ENCODE results near the gene HOXC6.
"Not testable (repeated sequence)": the region's sequence is repeated elsewhere in the genome, so short reads cannot be mapped to it uniquely, and the experiment has no call there.

The HOXC6 gene

DNA sequence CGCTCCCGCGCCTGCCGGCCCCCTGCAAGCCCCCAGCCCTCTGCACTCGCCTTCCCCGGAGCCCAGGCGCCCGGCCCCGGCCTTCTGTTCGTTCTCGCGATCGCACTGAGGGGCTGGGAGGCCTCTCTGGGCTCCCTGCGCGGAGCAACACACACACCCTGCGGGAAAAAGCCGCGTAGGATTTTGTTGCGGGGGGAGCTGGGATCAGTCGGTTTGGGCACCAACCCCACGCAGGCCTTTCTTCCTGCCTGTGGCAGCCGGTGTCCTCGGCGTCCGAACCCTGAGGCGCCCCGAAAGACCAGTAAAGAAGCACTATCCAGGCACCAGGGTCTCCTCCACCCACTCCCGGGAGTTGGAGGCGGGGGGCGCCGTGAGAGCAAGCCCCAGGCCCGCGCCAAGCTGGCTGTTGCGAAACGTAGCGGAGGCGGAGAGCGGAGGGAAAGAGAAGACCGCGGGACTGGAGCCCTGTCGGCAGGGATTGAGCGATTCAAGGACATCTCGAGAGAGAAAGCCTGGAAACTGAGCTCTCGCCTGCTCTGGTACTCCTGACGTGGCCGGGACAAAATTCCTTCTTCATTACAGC, 2.7 kb downstream of the HOXC6 start:
- DNase-seq (ENCODE audit: low spot score), result no peak

DNA sequence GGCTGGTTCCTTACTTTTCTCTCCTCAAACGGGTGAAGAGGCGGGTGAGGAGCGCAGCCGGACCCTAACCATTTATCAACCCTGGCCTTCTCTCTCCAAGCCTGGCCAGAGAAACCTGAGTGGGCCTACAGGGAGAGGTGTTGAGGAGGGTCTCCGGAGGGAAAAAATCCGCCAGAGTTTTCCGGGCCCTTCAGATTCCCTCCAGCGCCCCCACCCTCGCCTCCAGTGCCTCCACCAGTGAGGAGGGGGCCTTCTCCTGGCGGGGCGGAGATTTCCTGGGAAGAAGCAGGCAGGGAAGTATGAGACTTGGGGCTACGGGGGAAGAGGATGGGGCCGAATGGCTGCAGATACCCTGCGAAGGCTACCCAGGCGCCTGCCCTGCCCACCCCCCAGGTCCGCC, 3.2 kb downstream of the HOXC6 start:
- DNase-seq (ENCODE audit: low spot score), result no peak

DNA sequence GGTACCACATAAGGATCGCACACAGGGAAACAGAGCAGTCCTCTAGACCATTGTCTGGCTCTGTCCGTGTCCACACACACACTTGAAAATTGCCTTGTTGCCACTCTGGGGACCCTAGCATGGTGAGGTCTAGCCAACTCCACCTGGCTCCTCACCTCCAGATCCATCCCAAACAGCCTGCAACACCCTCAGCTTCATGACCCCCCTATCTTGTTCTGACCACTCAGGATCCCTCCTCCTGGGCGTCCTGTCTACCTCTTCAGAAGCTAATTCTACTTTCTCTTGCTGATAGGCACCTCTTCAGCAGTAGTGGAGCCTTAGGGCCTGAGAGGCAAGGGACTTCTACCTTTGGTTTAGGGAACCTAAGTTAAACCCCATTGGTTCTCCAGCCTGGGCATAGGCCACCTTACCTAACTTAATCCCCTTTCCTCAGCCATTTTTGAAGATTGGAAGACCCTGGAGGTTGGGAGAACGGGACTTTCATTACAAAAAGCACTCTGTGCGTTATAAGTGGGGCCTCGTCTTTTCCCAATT, 3.9 kb downstream of the HOXC6 start:
- no peak for DNase-seq (ENCODE audit: low spot score)

DNA sequence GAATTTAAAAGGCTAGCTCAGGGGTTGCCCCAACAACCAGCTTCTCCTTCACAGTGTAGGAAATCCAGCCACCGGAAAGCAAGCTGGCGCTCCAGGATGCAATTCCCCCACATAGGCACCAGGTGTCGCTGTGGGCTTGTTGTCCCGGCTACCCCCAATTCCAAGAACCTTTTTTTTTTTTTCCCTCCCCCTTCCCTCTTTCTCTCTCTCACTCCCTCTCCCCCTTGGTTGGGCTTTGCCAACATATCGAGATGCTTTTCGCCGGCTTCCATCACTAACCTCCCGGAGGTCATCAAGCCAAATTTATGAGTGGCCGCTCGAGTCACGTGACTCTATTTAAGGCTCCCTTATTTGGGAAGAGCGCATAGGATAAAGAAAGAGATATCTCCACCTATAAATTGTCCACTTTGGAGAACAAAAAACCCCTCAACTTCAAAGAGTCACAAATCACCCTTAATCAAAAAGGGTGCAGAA, 4.4 kb downstream of the HOXC6 start, which contains the start of gene HOXC5:
Gene HOXC5 (plus strand): TSS at position 424 of the 474 bp plus-strand sequence. CDS start 73 bp downstream, outside the sequence.
- no peak for DNase-seq (ENCODE audit: low spot score)

DNA sequence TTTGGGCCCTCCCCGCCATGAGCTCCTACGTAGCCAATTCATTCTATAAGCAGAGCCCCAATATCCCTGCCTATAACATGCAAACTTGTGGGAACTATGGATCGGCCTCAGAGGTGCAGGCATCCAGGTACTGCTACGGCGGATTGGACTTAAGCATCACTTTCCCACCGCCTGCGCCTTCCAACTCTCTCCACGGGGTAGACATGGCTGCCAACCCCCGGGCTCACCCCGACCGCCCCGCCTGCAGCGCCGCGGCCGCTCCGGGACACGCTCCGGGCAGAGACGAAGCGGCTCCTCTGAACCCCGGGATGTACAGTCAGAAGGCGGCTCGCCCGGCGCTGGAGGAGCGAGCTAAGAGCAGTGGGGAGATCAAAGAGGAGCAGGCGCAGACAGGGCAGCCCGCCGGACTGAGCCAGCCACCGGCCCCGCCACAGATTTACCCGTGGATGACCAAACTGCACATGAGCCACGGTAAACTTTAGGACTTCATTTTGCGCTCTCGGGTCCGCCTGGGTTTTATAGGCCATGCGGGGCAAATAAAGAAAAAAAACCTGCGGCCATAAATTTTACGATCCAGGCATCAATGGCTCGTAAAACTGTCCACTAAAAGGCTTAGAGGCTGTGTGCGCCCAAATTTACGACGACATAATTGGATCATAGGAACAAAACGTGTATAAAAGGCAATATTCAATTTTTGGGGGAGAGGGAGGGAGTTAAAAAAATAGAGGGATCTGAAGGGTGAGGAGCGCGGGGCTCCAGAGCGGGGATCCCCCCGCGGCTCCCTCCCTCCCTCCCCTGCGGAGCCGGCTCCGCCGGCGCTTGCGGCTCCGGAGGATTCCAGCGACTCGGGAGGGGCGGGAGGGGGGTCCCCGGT, 5.1 kb downstream of the HOXC6 start:
- no peak for DNase-seq (ENCODE audit: low spot score)

DNA sequence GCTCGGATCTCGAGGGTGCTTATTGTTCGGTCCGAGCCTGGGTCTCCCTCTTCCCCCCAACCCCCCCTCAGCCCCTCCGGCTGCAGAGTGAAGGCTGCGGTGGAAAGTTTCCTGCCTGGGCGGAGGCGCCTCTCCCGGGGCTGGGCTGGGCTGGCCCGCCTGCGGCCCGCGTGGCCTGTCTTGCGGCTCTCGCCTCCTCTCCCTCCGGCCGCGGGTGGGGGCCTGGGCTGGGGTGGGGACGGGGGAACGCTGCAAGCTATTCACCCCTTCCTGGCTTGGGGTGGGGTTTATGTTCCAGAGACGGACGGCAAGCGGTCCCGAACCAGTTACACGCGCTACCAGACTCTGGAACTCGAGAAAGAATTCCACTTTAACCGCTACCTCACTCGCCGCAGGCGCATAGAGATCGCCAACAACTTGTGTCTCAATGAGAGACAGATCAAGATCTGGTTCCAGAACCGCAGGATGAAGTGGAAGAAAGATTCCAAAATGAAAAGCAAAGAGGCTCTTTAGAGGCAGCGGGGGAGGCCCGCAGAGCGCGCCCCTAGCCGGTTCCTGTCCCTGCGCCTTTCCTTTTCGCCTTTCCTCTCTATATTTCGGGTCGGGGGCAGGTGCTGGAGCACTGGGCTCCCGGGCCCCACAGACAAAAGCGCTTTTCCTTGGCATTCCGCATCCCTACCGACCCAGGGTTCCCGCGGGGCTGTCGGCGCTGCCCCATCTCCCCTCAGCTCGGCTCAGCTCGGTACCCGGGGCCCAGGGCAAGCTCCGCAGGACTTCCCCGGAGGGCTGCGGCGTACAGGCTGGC, 5.9 kb downstream of the HOXC6 start:
- DNase-seq (ENCODE audit: low spot score), result no peak

DNA sequence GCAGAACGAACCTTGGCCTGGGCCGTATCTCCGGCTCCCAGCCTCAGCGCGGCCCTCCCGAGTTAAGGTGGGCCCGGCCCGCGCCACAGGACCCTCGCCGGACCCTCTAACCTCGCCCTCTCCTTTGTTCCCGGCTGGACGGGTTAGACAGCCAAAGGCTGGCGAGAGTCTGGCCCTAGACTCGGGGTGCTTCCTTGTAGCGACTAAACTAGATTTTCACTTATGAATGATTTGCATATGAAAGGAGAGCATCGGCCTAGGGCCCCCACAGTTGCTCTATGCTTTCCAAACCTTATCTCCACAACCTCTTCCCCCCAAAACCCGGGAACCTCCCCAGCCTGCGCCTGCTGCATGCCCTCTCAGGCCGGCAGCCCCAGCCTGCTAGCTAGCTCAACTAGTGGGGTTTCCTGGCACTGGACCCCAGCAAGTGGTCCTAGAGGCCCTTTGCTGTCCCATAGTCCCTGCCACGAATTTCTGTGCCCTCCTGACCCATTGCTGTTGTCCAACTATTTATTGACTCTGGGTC, 6.6 kb downstream of the HOXC6 start:
- DNase-seq (ENCODE audit: low spot score), result no peak

DNA sequence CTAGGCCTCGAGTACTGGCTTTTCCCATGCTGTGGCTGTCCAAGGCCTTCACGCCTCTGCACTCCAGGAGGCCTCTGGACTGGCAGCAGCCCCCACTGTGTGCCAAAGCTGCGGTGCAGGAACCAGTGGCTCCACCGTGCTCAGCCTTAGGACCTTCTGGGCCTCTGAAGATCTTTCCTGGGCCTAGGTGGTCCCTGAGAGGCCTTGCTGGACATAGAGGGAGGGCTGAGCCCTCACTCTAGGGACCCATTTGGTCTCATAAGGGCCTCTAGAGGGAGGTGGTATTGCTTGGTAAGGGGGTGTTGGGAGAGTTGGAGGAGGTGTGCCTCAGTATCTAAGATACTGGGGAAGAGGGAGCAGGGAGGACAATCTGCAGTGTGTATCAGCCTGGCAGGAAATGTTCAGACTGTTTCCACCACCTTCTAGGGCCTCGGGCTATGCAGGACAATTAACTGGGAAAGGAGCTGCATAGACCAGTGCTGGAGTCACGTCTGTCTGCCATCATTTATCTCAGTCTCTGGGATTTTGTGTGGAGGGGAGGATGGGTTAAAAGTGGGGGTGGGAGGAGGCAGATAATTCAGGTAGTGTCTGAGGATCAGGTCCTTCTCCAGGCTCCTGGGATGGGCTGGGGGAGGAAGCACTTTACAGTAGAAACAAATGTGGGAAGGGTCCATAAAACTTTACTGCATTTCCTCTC, 7.5 kb downstream of the HOXC6 start:
- DNase-seq (ENCODE audit: low spot score), result no peak

DNA sequence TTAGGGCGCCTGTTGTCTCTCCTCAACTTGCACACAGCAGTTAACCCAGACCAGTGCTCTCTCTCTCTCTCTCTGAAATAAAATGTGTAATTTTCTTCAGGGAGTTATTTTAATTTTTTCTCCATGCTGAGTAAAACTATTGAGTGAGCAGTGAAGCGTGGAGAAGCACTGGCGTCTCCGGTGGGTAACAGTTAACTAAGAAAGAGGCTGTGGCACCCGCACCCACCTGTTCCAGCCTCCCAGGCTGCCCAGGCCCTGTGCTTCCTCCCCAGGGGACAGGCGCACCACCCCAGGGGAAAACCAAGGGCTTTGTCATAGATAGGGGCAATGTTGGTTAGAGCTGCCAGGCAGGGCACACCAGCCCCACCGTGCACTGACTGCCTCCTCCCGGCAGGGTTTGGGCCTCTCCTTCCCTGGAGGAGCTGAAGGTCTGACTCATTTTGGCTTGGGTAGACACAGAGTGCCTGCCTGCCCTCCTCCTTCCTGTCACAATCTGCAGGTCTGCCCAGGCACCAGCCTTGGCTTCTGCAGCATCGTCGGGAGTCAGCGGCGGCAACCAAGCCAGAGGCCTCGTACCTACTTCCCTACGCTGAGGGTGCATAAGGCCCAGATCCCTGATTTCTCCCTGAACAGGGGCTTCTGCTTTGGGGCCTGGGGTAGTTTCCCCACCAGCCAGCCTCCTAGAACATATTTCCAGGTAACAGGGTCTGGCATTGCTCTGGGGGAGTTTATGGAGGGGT, 8.6 kb downstream of the HOXC6 start:
- no peak for DNase-seq (ENCODE audit: low spot score)

DNA sequence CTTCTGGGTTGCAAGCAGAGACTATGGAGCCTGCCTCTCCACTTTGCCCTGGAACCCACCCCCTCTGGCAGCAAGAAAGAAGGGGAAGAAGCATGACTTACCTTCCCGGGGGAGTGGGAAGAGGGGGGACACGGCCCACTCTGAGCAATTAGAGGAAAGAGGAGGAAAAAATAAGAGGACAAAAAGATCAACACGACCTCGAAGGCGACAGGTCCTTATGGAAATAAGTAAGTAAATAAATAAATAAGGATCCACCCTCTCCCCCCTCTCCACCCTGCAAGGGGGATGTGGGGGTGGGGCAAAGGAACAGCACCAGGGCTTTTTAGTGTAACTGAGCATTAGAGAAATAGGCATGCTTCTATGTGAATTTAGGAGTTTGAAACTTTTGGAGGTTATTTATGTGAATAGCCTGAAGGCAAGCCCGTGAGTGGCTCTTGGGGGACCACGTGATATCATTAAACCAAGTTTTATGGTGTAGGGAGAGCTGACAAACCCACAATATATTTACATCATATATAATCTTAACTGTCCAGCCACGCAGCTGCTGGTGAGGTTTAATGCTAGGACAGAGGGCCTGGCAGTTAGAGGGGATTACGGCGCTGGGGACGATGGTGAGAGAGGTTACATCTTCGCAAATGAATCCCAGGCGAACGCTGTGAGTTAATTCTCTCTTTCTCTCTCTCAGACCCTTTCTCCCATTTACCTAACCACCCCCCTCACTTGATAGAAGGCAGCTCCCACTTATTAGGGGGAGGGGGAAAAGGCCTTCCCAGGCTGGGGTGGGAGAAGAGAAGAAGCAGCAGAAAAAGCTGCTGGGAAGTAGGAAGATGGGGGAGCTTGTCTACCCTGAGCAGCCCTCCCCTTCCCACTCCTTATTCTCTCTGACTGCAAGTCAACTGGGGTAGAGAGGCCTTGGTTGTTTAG, 9.4 kb downstream of the HOXC6 start:
- DNase-seq (ENCODE audit: low spot score), result no peak

DNA sequence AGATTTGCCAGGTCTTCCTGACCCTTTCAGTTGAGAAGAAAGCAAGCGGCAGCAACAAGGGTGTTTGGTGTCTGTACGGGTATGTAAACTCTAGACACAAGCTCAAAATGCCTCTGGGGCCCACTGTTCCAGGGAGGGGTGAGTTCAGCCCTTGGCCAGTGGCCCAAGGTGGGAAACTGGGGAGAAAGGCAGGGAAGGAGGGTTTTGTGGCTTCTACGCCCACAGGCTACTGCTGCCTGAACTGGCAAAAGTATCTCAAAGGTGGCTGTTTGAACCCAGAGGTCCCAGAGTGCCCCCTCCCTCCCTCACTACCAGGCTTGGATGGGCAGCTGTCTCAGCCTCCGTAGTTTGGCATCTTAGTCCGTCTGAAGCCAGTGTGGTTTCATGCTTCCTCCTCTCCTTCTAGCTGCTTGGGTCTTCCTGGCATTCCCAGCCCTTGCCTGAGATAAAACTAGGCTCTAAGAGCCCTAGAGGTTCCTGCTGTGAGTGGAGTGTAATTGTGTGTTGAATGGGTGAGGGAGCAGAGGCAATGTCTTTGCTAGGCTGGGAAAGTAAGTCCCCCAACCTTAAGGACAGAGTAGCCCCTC, 10.1 kb downstream of the HOXC6 start:
- DNase-seq (ENCODE audit: low spot score), result no peak

DNA sequence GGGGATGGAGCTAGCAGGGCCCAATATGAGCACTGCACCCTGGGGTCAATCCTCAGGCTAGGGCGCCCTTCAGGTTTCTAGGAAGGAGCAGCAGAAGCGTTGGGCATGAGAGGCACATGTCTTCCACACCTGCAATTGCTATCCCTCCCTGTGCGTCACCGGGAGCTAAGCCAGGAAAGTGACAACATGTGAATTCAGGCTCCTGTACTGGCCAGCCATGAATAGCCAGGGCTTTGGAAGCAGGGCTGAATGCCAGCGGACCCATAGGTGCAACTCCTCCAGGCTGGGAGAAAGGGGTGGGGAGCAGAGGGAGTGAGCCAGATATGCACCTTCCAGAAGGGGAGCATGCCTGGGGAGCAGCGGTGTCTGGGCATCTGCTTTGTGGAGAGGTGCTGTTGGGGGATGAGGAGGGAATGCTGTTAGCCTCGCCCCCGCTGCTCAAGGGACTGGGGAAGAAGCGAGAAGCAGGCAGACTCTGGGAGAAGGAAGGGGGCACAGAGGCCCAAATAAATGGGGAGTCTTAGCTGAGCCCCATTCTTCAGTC, 10.7 kb downstream of the HOXC6 start:
- no peak for DNase-seq (ENCODE audit: low spot score)

DNA sequence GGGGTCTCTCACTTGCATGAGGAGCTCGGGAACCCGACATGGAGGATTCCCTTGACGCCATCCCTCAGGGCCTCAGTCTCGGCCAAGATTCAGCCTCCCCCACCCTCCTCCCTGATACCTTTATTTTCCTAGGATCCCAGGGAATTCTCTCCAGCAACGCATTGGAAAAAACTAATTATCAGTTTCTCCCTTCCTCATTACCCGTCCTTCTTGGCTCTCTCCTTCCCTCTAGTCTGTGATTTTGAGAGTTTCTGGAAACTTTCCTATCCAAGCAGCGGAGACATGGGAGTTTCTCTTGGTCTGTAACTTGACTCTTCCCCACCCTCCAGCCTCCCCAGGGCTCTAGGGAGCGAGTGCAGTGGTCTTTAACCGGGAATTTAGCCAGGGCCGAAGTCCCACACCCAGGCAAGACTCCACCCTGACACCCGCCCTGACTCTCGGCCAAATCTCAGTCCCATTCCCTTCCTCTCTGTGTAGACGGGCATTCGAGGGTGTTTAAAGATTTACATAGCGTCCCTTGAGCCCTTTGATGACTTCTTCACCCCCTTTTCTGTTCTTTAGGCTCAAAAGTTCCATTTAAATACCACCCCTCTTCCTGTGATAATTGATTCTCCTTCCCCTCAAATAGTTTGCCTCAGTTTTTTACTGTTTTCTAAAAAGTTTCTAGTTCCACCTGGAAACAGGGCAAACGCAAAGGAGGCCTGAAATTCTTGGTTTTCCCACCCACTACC, 11.3 kb downstream of the HOXC6 start:
- no peak for DNase-seq (ENCODE audit: low spot score)

DNA sequence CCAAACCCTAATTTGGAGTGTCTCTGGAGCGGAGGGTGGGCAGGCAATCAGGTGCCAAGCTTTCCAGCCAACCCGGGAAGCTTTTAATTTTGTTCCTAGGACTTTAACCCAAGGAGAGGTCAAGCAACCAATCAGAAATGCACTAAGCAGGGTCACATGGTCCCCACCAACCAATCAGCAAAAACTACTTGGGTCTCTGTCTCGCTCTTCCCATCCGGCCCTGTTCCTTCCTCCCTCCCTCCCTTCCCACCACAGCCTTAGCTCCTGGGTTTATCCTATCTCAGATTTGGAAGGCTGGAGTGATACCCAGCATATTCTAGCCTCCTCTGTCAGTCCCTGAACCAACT, 11.9 kb downstream of the HOXC6 start:
- no peak for DNase-seq (ENCODE audit: low spot score)

DNA sequence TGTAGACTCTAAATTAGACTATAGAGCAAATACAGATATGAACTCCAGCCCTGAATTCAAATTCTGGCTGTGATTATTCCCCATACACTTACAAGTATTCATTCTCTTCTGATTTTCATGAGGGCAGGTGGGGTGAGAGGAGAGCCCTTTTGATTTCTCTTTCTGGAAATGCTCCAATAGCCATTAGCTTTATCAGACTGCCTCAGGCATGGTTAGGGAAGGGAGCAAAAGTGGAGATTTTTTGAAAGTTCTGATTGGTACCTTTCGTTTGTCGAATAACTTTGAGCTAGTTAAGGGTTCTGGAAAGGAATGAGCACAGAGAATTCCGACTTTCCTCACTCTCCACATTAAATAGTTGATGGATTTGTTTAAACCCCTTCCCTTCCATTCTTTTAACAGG, 12.4 kb downstream of the HOXC6 start:
- no peak for DNase-seq (ENCODE audit: low spot score)

DNA sequence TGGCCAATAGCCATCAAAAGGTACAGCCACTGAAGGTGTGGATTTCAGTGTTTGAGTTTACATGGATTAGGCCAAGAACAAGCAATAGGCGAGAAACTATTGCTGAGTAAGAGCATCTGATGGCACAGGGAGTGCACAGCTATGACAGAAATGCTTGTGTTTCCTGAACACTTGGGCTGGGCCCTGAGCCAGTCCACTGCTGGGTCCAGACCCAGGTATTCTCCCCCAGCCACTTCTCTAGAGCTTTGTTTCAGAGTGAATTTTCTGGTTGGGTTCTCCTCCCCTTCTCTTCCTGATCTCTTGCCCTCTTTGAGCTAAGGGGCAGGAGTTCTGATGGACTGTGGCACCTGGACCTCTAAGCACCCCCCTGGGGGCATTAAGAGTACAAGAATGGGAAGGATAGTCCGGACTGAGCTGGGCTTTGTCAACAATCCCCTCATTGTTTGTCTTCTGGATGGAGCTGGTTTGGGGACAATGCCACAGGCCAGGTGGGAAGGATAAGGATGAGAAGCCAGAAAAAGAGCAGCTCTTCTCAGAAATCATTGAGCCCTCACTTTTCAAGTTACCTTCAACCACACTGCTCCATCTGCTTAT, 13.0 kb downstream of the HOXC6 start:
- no peak for DNase-seq (ENCODE audit: low spot score)

DNA sequence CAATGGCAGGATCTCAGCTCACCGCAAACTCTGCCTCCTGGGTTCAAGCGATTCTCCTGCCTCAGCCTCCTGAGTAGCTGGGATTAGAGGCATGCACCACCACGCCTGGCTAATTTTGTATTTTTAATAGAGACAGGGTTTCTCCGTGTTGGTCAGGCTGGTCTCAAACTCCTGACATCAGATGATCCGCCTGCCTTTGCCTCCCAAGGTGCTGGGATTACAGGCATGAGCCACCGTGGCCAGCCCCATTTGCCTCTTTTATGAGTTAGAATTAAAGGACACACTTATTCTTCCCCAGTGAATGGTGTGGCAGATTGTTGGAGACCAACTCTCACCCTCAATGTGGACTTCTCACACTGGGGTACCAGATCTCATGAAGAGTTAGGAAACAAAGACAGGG, 13.8 kb downstream of the HOXC6 start:
- DNase-seq (ENCODE audit: low spot score), result not testable (repeated sequence)

Data from putamen (tissue), 1 donor.